Measurements from ENCODE around the gene IL18R1. TPM values are rescaled to one million over a fixed set of nuclear protein-coding genes. Genes with fewer than 3 reads are reported as not detected.
A peak's percentile ranks its signal among the peaks of the same experiment; 100 is the strongest.

Gene IL18R1
- total and polyA plus RNA-seq, 4 experiments from 2014 or later = 9.5 to 18.4 (median 11.7) TPM

GRCh38 chr2:102335871-102336366 is 19.7 kb upstream of the IL18R1 start:
- H3K4me1 Mint-ChIP-seq = peaks cover 0 to 2% (median 0%) of the 10 kb centered on the region in 4 donors
- Histone ChIP-seq H3K4me1 (ENCODE audit: insufficient read depth, low read length) (no peaks in the 10 kb centered on the region), H3K9me3 (ENCODE audit: control insufficient read depth in 1 of 2, low read length in 2 of 2) (no peaks in the 10 kb centered on the region), H3K36me3 (ENCODE audit: insufficient read depth, low read length) (no peaks in the 10 kb centered on the region), H3K27ac (ENCODE audit: low read depth, low read length) (no peak overlapping the region), H3K4me3 (ENCODE audit: low read length in 2 of 2) (no peak overlapping the region), H3K27me3 (ENCODE audit: insufficient read depth, low read length) (no peaks in the 10 kb centered on the region)
- H3K27me3 Mint-ChIP-seq = peaks cover 1 to 2% of the 10 kb centered on the region in 2 donors
- ChIA-PET POLR2A (ENCODE audit: partially characterized antibody) (interaction anchor here (0.7 kb wide), 1 partner anchor 12 kb away, joined by 3 read pairs; no protein-coding TSS in a partner anchor), CTCF (ENCODE audit: partially characterized antibody) (interaction anchor here (1.2 kb wide), 2 partner anchors 84 to 330 kb away, joined by 3 to 5 read pairs; no protein-coding TSS in a partner anchor)
- DNase-seq = no peak
- no peaks in the 10 kb centered on the region for H3K36me3 Mint-ChIP-seq
- H3K9me3 Mint-ChIP-seq = peaks cover 0 to 1% (median 0%) of the 10 kb centered on the region in 8 donors
- no peak overlapping the region for H3K4me3 Mint-ChIP-seq
- intact Hi-C loops (cut with micrococcal nuclease) = no loop called here
- no peak overlapping the region for H3K27ac Mint-ChIP-seq

GRCh38 chr2:102336502-102336945 is 19.1 kb upstream of the IL18R1 start:
- Histone ChIP-seq H3K9me3 (ENCODE audit: control insufficient read depth in 1 of 2, low read length in 2 of 2) (no peaks in the 10 kb centered on the region), H3K27me3 (ENCODE audit: insufficient read depth, low read length) (no peaks in the 10 kb centered on the region), H3K36me3 (ENCODE audit: insufficient read depth, low read length) (no peaks in the 10 kb centered on the region), H3K4me3 (ENCODE audit: low read length in 2 of 2) (no peak overlapping the region), H3K27ac (ENCODE audit: low read depth, low read length) (no peak overlapping the region), H3K4me1 (ENCODE audit: insufficient read depth, low read length) (no peaks in the 10 kb centered on the region)
- H3K9me3 Mint-ChIP-seq = peaks cover 0 to 1% (median 0%) of the 10 kb centered on the region in 8 donors
- no peak for DNase-seq
- intact Hi-C loops (cut with micrococcal nuclease) = no loop called here
- no peak overlapping the region for H3K4me3 Mint-ChIP-seq
- H3K4me1 Mint-ChIP-seq = peaks cover 0 to 2% (median 0%) of the 10 kb centered on the region in 4 donors
- H3K27me3 Mint-ChIP-seq = peaks cover 0 to 2% of the 10 kb centered on the region in 2 donors
- no peak overlapping the region for H3K27ac Mint-ChIP-seq
- CTCF ChIA-PET (ENCODE audit: partially characterized antibody) = interaction anchor here (1.2 kb wide), 2 partner anchors 85 to 331 kb away, joined by 3 to 5 read pairs; no protein-coding TSS in a partner anchor
- no peaks in the 10 kb centered on the region for H3K36me3 Mint-ChIP-seq
- POLR2A ChIA-PET (ENCODE audit: partially characterized antibody) = no interaction called here

GRCh38 chr2:102337012-102337411 is 18.6 kb upstream of the IL18R1 start:
- ChIA-PET CTCF (ENCODE audit: partially characterized antibody) (interaction anchor here (1.2 kb wide), 2 partner anchors 85 to 331 kb away, joined by 3 to 5 read pairs; no protein-coding TSS in a partner anchor), POLR2A (ENCODE audit: partially characterized antibody) (no interaction called here)
- Mint-ChIP-seq H3K27me3 (peaks cover 0 to 2% of the 10 kb centered on the region in 2 donors), H3K36me3 (no peaks in the 10 kb centered on the region), H3K4me3 (no peak overlapping the region), H3K27ac (no peak overlapping the region), H3K4me1 (peaks cover 0 to 2% (median 0%) of the 10 kb centered on the region in 4 donors), H3K9me3 (peaks cover 0 to 1% (median 0%) of the 10 kb centered on the region in 8 donors)
- H3K27me3 ChIP-seq (ENCODE audit: insufficient read depth, low read length) = no peaks in the 10 kb centered on the region
- no peak for DNase-seq
- no peaks in the 10 kb centered on the region for H3K9me3 ChIP-seq (ENCODE audit: control insufficient read depth in 1 of 2, low read length in 2 of 2)
- no peak overlapping the region for H3K27ac ChIP-seq (ENCODE audit: low read depth, low read length)
- no peaks in the 10 kb centered on the region for H3K36me3 ChIP-seq (ENCODE audit: insufficient read depth, low read length)
- no peaks in the 10 kb centered on the region for H3K4me1 ChIP-seq (ENCODE audit: insufficient read depth, low read length)
- no peak overlapping the region for H3K4me3 ChIP-seq (ENCODE audit: low read length in 2 of 2)
- intact Hi-C loops (cut with micrococcal nuclease) = no loop called here

DNA sequence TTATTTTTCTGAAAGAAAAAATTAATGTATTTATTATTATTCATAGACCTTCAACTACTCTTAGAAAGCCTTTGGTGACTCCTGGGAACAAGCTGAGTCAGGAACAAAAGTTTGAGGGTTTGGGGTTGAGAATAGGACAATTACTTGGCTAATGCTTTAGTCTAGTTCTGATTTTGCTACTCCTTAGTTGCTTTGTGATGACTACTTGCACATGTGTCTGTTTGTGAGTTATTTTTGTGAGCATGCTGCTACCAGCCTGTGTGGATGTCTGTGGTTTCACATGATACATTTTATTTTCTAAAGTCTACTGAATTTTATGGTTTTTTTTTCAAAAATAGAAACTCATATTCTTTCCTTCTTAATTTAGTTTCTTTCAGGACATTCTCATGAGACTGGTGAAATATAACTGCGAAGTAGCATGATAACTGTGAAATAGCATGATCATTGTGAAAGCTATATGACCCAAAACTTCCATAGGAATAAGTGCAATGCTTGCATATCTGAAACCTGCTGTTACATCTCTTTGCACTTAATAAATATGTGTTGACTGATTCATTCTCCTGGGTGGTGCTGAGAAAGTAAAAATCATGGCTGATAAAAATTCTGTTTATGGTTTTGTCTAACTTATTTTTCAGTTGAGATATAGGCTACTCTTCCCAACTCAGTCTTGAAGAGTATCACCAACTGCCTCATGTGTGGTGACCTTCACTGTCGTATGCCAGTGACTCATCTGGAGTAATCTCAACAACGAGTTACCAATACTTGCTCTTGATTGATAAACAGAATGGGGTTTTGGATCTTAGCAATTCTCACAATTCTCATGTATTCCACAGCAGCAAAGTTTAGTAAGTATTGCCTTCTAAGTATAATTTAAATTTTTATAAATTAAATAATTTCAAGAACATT is 17.9 kb upstream of the IL18R1 start:
- intact Hi-C loops (cut with micrococcal nuclease) = no loop called here
- no peaks in the 10 kb centered on the region for H3K36me3 ChIP-seq (ENCODE audit: insufficient read depth, low read length)
- Mint-ChIP-seq H3K9me3 (peaks cover 0 to 1% (median 0%) of the 10 kb centered on the region in 8 donors), H3K4me3 (no peak overlapping the region), H3K27me3 (peaks cover 0 to under 1% of the 10 kb centered on the region in 2 donors), H3K36me3 (no peaks in the 10 kb centered on the region), H3K4me1 (peaks cover 0 to 2% (median 0%) of the 10 kb centered on the region in 4 donors), H3K27ac (peak overlapping the region in 1 of 7 donors; percentile 11)
- POLR2A ChIA-PET (ENCODE audit: partially characterized antibody) = no interaction called here
- no peak for DNase-seq
- H3K27me3 ChIP-seq (ENCODE audit: insufficient read depth, low read length) = no peaks in the 10 kb centered on the region
- no peaks in the 10 kb centered on the region for H3K4me1 ChIP-seq (ENCODE audit: insufficient read depth, low read length)
- CTCF ChIA-PET (ENCODE audit: partially characterized antibody) = no interaction called here
- no peak overlapping the region for H3K4me3 ChIP-seq (ENCODE audit: low read length in 2 of 2)
- no peaks in the 10 kb centered on the region for H3K9me3 ChIP-seq (ENCODE audit: control insufficient read depth in 1 of 2, low read length in 2 of 2)
- H3K27ac ChIP-seq (ENCODE audit: low read depth, low read length) = no peak overlapping the region

GRCh38 chr2:102340778-102341177 is 14.8 kb upstream of the IL18R1 start:
- no peak overlapping the region for H3K27ac ChIP-seq (ENCODE audit: low read depth, low read length)
- no peaks in the 10 kb centered on the region for H3K9me3 Mint-ChIP-seq
- ChIA-PET POLR2A (ENCODE audit: partially characterized antibody) (no interaction called here), CTCF (ENCODE audit: partially characterized antibody) (interaction anchor here (0.9 to 2.8 kb wide), 2 partner anchors 17 to 100 kb away, joined by 3 to 6 read pairs; no protein-coding TSS in a partner anchor)
- peaks cover 0 to 2% (median 0%) of the 10 kb centered on the region in 4 donors for H3K4me1 Mint-ChIP-seq
- no peak for DNase-seq
- no peaks in the 10 kb centered on the region for H3K36me3 ChIP-seq (ENCODE audit: insufficient read depth, low read length)
- H3K27ac Mint-ChIP-seq = no peak overlapping the region
- no peaks in the 10 kb centered on the region for H3K9me3 ChIP-seq (ENCODE audit: control insufficient read depth in 1 of 2, low read length in 2 of 2)
- no peak overlapping the region for H3K4me3 ChIP-seq (ENCODE audit: low read length in 2 of 2)
- H3K36me3 Mint-ChIP-seq = no peaks in the 10 kb centered on the region
- no peaks in the 10 kb centered on the region for H3K27me3 ChIP-seq (ENCODE audit: insufficient read depth, low read length)
- no peaks in the 10 kb centered on the region for H3K27me3 Mint-ChIP-seq
- intact Hi-C loops (cut with micrococcal nuclease) = no loop called here
- H3K4me3 Mint-ChIP-seq = no peak overlapping the region
- no peaks in the 10 kb centered on the region for H3K4me1 ChIP-seq (ENCODE audit: insufficient read depth, low read length)

- ChIA-PET CTCF (ENCODE audit: partially characterized antibody) (interaction anchor here (1.0 to 2.8 kb wide), 3 partner anchors 15 to 102 kb away, joined by 3 to 6 read pairs (median 3); no protein-coding TSS in a partner anchor), POLR2A (ENCODE audit: partially characterized antibody) (no interaction called here)
- Histone ChIP-seq H3K4me1 (ENCODE audit: insufficient read depth, low read length) (no peaks in the 10 kb centered on the region), H3K9me3 (ENCODE audit: control insufficient read depth in 1 of 2, low read length in 2 of 2) (no peaks in the 10 kb centered on the region), H3K4me3 (ENCODE audit: low read length in 2 of 2) (no peak overlapping the region), H3K36me3 (ENCODE audit: insufficient read depth, low read length) (no peaks in the 10 kb centered on the region), H3K27me3 (ENCODE audit: insufficient read depth, low read length) (no peaks in the 10 kb centered on the region), H3K27ac (ENCODE audit: low read depth, low read length) (no peak overlapping the region)
- H3K4me1 Mint-ChIP-seq = no peaks in the 10 kb centered on the region
- H3K27me3 Mint-ChIP-seq = no peaks in the 10 kb centered on the region
- no peak for DNase-seq
- H3K9me3 Mint-ChIP-seq = no peaks in the 10 kb centered on the region
- no peak overlapping the region for H3K4me3 Mint-ChIP-seq
- intact Hi-C loops (cut with micrococcal nuclease) = no loop called here
- no peaks in the 10 kb centered on the region for H3K36me3 Mint-ChIP-seq
- H3K27ac Mint-ChIP-seq = no peak overlapping the region
These were observed 12.7 kb upstream of the IL18R1 start for GRCh38 chr2:102342888-102343287.

DNA sequence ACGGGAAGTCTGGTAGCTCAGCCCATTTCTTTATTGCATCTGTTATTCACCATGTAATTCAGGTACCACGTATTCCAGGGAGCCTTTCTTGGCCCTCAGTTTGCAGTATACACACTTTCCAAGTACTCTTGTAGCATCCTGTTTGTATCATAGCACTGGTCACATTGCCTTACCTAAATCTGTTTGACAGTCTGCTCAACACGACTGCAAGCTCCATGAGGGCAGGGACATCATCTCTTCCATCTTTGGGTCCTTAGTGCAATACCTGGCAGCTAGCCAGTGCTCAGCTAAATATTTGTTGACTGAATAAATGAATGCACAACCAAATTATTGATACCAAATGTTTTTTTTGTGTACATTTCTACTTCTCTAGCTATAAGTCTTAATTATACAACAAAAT is 11.2 kb upstream of the IL18R1 start:
- Mint-ChIP-seq H3K4me1 (no peaks in the 10 kb centered on the region), H3K27ac (no peak overlapping the region), H3K36me3 (no peaks in the 10 kb centered on the region), H3K27me3 (no peaks in the 10 kb centered on the region), H3K4me3 (no peak overlapping the region), H3K9me3 (no peaks in the 10 kb centered on the region)
- no peaks in the 10 kb centered on the region for H3K36me3 ChIP-seq (ENCODE audit: insufficient read depth, low read length)
- no peak for DNase-seq
- intact Hi-C loops (cut with micrococcal nuclease) = no loop called here
- ChIA-PET POLR2A (ENCODE audit: partially characterized antibody) (no interaction called here), CTCF (ENCODE audit: partially characterized antibody) (no interaction called here)
- H3K27me3 ChIP-seq (ENCODE audit: insufficient read depth, low read length) = no peaks in the 10 kb centered on the region
- no peak overlapping the region for H3K4me3 ChIP-seq (ENCODE audit: low read length in 2 of 2)
- H3K27ac ChIP-seq (ENCODE audit: low read depth, low read length) = no peak overlapping the region
- H3K9me3 ChIP-seq (ENCODE audit: control insufficient read depth in 1 of 2, low read length in 2 of 2) = no peaks in the 10 kb centered on the region
- H3K4me1 ChIP-seq (ENCODE audit: insufficient read depth, low read length) = no peaks in the 10 kb centered on the region
